H1 (cell line): ENCODE data around the gene SERPINA6. TPM values are rescaled to one million over a fixed set of nuclear protein-coding genes. Genes with fewer than 3 reads are reported as not detected.

Experiments
- BRCA1 ChIP-seq: IDR thresholded peaks from 2 replicates; pipeline ENCODE4 v1.6.1; 2012; ENCODE audit warnings: low read depth, low read length, improper control_type of control experiment
- SUZ12 ChIP-seq: fragments of 200-600 bp; sonication (generic); IDR thresholded peaks from 2 replicates; pipeline ENCODE4 v1.6.1; 2012; ENCODE audit warnings: mild to moderate bottlenecking, inconsistent platforms, low read length, moderate library complexity, mixed read lengths
- polyA plus RNA-seq, 7 experiments: library from polyadenylated mRNA; depleted of rRNA in 3 of 7; stranded (reverse) in 5 of 7; unstranded in 2 of 7; fragments of >200 nt in 5 of 7; fragments of 200-250 nt in 2 of 7; gene quantifications; 1 replicate in 5 of 7; 2 replicates in 1 of 7; 4 replicates in 1 of 7; pipeline versions ENCODE4 v1.2.1 to v1.2.3, GENCODE V29; 2011 to 2013; ENCODE audit warnings: missing spikeins in 2 of 7, mixed read lengths in 2 of 7
- total RNA-seq: library from RNA; stranded (reverse); fragmentation: NEBNext Ultra II Directional; extraction: Animal tissue kit (Norgen Biotek cat#: 25700); gene quantifications from 2 replicates; pipeline ENCODE4 v1.2.1, GENCODE V29; 2021

The SERPINA6 gene
- total and polyA plus RNA-seq, 2 of the 8 experiments (the other 6 are each of a cell fraction or from before 2014, with no cell fraction given), result not detected

GRCh38 chr14:94291906-94292525 is 31.1 kb downstream of the SERPINA6 start (continued):
- no peak for TF ChIP-seq SUZ12
- no peak for TF ChIP-seq BRCA1
